ENCODE data around the gene P2RY12.

The P2RY12 gene

DNA sequence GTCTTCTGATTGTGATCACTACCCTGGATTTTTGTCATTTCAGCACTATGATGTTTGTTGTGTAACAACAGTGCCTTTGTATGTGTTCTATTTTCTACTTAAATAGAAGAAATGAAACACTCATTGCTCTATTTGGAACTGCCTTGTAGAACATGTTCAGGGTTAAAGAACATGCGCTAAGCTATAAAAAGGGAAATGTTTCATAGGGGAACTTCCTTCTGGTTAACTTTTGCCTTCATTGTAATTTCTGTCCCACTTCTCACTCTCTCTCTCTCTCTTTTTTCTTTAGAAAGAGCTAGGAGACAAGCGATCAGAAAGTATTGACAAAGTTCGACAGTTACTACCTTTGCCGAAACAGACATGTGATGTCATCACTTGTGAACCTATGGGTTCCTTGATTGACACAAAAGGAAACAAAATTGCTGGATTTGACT, at the start of gene P2RY12:
P2RY12 (minus strand) TSS at position 13 of the 434 bp plus-strand sequence. CDS start 45,908 bp downstream, outside the sequence.
- no peak for DNase-seq

DNA sequence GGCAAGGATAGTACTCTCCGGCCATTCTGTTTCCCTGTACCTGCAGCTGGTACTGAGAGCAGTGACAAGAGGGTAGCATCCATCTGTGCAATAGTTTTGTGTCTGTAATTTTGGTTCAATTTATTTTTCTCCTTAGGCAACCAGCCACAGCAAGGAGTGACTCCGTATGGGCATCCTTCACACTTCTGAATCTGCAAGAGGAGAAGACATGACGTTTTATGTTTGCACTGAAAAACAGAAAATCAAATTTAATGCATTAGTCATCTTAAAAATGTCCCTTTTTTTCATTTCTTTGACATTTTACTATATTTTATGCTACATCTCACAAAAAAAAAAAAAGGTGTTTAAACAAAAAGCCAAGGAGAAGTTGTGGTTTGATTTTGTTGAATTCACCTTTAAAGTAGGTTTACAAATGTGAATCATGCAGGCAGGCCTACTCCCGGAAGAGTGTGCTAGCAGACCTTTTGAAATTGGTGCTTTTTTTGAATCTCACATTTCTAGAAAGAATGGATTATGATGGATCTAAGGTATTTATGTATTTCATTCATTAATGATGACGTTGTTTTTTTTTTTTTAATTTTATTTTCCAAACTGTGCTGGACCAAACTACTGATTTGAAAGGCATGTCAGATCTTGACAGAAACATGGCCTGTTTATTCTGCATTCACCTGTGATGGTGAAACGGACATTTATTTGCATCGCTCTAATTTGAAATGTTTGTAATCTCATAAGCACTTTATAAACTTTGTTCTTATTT, 48.2 kb upstream of the P2RY12 start:
- DNase-seq: peak in 1 of 2 experiments; percentile 11

DNA sequence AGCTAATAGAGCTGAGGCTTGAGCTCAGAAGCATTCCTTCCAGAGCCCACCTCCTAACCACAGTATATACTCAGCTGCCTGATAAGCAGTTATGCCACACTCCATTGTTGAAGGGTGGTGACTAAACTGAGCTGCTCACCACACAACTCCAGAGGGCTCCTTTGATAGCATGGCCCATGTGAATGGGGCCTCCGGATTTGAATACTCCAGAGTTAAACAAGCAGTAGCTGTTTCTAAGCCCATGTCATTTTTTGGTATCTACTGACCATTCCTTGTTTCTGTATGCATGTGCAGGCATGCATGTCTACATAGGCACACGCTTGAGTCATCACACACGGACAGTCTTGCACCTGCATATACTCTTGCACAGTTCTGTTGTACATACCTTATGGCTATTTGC, 47.4 kb upstream of the P2RY12 start:
- no peak for DNase-seq

DNA sequence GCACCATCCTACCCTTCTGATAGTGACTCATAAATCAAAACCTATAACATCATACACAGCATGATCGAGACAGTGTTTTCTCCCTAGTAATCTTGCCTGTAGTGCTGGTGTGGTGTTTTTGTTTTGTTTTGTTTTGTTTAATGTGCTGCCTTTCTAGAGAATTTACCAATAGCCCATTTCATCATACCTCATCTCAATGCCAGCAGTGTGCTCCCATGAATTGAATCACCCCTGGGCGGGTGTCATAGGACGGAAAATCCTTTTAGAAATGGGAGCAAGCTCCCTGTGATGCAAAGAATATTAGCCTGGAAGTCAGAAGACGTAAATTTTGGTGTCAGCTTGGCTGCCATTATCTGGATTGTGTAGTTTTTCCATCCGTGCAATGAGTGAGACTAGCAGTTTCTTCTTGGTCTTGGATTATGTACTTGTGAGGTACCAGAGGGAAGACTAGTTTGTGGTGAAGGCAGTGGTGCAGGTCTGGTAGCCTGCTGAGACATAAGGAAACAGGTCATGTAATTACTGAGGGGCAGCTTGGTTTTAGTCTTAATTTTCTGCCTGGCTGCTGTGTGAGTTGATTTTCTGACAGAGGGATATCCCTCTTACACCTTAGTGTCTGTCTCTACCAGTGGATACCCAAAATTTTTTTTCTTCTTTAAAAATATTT, 46.4 kb upstream of the P2RY12 start:
- DNase-seq: no peak

DNA sequence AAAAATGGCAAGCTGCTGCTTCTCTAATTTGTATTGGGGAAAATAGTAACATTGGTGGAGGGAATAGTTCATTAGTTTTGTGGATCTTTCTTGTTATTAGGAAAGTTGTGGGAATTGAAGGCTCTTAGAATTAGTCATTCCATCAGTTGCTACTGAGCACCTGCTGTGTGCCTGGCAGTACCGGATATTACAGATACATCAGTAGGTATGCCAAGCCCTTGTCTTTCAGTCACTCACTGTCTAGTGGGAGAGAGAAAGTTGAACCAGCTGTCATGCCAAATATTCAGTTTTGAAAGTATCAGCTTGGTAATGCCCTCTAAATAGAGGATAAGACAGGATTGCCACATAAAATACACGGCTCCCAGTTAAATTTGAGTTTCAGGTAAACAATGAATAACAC, 43.8 kb upstream of the P2RY12 start:
- no peak for DNase-seq

DNA sequence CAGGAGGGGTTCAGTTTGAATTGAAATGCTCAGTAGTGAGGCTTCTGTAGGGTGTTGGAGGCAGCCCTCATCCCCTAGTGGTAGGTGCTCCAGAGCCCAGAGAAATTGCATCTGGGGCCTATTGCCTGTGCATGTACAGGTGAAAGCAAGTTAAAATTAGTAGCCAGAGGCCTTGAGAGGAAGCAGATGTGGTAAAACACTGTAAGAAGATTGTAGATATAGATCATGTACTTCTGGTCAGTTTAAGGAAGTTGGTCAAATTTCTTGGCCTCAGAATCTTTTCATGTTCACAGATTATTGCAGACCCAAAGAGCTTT, 41.7 kb upstream of the P2RY12 start:
- peak in 1 of 2 experiments; percentile 36 for DNase-seq

GRCh38 chr3:151425627-151426340, 41.2 kb upstream of the P2RY12 start:
- DNase-seq: peak in 1 of 2 experiments; percentile 36

DNA sequence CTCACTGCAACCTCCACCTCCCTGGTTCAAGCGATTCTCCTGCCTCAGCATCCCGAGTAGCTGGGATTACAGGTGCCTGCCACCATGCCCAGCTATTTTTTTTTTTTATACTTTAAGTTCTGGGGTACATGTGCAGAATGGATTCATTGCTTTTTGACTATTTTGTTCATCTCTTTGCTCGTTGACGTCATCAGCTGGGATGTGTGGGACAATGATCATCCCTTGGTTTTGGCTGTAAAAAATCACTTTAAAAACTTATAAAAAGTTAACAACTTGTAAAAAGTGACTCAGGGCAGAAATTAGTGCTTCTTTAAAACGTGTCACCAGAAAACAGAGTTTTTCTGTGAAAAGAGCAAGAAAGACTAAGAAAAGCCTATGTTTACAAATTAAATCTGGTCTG, 38.5 kb upstream of the P2RY12 start:
- DNase-seq: no peak

DNA sequence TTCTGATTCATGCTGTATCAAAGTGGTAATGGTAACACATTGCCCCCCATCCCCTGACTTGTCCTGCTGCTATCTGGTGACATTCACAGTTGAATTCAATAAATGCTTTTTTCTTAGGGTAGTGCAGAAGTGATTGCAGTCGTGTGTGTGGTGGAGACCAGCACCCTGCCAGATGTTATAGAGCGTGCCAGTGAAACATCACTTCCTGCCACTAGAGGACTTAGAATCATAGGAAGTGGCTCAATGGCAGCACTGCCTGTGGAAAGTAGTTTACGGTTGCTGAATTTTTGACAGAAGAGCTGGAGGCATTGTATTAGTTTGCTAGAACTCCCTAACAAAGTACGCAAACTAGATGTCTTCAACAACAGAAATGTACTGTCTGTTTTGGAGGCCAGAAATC, 37.4 kb upstream of the P2RY12 start:
- DNase-seq: no peak

DNA sequence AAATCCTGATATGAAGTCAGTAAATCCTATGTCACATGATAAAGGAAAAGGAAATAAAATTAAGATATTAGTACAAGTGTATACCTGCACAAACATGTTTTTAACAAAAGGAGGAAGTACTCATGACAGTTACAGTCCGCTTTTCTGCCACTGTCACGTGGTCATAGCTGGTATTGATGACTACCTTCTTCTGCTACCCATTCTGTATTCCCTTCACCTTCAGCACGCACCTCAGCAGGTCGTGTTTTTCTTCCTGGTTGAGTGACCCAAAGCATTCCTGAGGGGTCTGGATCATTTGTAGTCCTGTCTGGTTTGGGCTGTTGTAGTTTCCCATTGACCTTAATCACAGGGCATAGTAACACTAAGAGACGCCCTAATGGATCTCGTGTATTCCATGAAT, 35.3 kb upstream of the P2RY12 start:
- no peak for DNase-seq

- peak; percentile 2 to 13 for DNase-seq
Observed at GRCh38 chr3:151415289-151415688, 30.7 kb upstream of the P2RY12 start.

DNA sequence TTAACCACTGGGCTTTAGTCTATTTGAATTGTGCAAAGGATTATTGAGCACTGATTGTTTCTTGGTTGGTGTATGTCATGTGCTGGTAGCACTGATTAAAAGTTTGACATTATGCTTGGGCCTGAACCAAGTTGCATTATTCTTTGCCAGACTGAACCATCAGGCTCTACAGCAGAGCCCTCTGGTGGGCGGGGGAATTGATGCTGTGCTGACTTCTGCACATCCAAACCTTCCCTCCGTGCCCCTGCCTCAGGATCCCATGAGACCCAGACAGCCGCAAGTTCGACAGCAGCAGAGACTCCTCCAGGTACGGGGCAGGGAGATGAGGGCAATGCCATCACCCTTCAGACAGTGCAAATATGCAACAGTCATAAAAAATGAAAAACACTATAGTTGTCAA, 28.4 kb upstream of the P2RY12 start:
- DNase-seq: no peak

DNA sequence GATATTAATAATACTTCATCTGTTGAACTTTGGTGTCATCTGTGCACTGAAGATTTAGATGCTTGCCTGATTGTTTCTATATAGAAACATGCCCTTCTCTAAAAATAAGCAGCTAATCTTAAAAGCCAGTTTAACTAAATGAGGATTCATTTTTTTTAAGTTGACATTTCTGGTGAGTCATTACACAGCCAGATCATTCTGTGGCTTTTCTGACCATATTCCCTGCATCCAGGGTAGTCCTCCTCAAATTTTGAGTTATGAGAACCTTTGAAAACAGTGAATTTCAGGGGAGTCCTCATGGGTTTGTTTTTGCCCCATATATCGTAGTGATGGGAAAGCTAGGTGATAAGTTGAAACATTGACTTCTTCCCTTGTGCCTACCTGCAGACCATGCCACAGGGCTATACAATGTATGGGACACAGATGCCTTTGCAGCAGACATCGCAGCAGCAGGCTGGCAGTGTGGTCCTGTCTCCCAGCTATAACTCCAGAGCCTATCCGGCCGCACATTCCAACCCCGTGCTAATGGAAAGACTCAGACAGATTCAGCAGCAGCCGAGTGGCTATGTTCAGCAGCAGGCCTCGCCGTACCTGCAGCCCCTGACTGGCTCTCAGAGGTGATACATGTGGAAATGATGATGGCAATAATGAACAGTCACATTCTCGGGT, 26.5 kb upstream of the P2RY12 start:
- DNase-seq: no peak

DNA sequence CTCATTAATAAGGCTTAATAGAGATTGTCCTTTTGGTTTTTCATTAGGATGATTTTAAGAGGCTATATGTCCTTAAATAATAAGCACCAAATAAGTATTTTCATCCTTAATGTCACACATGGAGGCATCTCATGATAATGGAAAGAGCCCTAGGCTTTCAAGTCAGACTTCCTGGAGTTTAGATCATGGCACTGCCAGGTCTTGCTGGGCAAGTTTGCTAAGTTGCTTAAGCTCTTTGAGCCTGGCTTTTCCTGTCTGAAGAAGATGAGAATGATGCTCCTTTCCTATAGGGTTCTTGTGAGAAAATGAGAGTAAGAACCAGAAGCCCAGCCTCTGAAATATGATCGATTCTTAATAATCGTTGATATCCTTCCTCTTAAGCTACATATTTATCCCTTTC, 23.4 kb upstream of the P2RY12 start:
- no peak for DNase-seq

GRCh38 chr3:151404316-151404715, 19.8 kb upstream of the P2RY12 start:
- no peak for DNase-seq

- DNase-seq: no peak
Observed at GRCh38 chr3:151403246-151403645, 18.7 kb upstream of the P2RY12 start.

- DNase-seq: peak; percentile 69 to 90
Observed at GRCh38 chr3:151402349-151402748, 17.8 kb upstream of the P2RY12 start.

DNA sequence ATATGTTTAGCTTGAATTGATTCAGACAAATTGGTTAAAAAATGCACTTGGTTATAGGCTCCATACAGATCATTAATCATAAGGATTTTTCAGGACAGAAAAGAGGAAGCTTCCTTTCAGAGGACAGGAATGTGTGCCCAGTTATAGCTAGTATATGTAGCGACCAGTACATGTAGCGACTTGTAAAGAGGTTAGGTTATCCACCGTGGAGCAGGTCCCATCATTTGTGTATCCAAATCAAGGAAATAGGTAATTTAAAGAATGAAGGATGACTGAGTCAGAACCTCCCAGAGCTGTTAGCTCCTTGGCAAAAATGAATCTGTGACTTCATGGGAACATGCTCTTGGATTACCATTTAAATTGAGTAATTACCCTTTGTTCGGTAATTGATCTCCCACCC, 15.8 kb upstream of the P2RY12 start:
- no peak for DNase-seq

DNA sequence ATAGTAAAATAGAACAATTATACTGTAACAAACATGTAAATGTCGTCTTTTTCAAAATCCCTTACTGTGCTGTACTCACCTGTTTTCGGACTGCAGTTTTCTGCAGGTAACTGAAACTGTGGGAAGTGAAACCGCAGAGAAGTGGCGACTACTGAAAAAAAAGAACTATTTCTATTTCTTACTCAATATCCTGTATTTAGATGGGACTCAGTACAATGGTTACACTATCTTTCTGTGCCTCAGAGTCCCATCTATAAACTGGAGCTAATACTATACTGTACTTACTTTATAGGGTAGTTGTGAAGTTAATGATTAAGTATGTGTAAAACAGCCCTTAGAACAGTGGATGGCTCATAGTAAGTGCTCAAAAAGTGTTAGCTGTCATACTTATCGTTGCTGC, 14.3 kb upstream of the P2RY12 start:
- DNase-seq: no peak

GRCh38 chr3:151395806-151396205, 11.3 kb upstream of the P2RY12 start:
- DNase-seq: no peak

DNA sequence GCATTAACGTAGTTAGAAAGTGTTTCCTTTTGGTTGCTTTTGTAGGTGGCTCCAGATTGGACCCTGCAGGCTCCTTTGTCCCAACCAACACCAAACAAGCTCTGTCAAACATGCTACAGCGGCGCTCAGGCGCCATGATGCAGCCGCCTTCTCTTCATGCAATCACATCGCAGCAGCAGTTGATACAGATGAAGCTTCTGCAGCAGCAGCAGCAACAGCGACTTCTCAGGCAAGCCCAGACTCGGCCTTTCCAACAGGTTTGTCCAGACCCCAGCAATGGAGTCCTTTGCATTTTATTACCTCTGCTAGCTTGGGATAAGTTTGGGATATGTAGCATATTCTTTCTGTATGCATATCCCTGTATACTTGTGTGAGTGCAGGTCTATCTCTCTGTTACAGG, 10.1 kb upstream of the P2RY12 start:
- no peak for DNase-seq

GRCh38 chr3:151393941-151394340, 9.4 kb upstream of the P2RY12 start:
- no peak for DNase-seq

- DNase-seq: no peak
Observed at GRCh38 chr3:151393146-151393830, 8.7 kb upstream of the P2RY12 start.

Data from NCI-H524 (cell line).